GM20431 (cell line): Measurements from ENCODE around the gene KY.

Source experiments
- in situ Hi-C: fragments of 300-500 bp; cut with MseI, MboI; formaldehyde crosslinking; loops from one replicate; pipeline ENCODE4 v1.15.0; 2020; ENCODE audit warnings: low sequenced_read_pairs; ENCODE audit not compliant: unreplicated experiment

Gene KY

GRCh38 chr3:134649106-134649705, 1.6 kb downstream of the KY start:
- in situ Hi-C loops, result no loop called here

GRCh38 chr3:134647902-134648760, 2.7 kb downstream of the KY start:
- in situ Hi-C loops, result no loop called here

GRCh38 chr3:134646086-134646485, 4.7 kb downstream of the KY start:
- in situ Hi-C loops, result no loop called here

- in situ Hi-C loops, result no loop called here
Observed at GRCh38 chr3:134645515-134645914, 5.3 kb downstream of the KY start.

GRCh38 chr3:134644731-134645514, 5.9 kb downstream of the KY start:
- in situ Hi-C loops, result no loop called here

- in situ Hi-C loops, result no loop called here
Observed at GRCh38 chr3:134643150-134643675, 7.6 kb downstream of the KY start.

- in situ Hi-C loops, result no loop called here
Observed at GRCh38 chr3:134642445-134643149, 8.2 kb downstream of the KY start.

- in situ Hi-C loops, result no loop called here
Observed at GRCh38 chr3:134641671-134642300, 9.0 kb downstream of the KY start.

- in situ Hi-C loops, result no loop called here
Observed at GRCh38 chr3:134640872-134641470, 9.9 kb downstream of the KY start.

GRCh38 chr3:134640378-134640777, 10.4 kb downstream of the KY start:
- in situ Hi-C loops, result no loop called here

GRCh38 chr3:134638385-134639030, 12.3 kb downstream of the KY start:
- in situ Hi-C loops, result no loop called here

- in situ Hi-C loops, result no loop called here
Observed at GRCh38 chr3:134636406-134636805, 14.4 kb downstream of the KY start.

GRCh38 chr3:134630506-134630905, 20.3 kb downstream of the KY start:
- in situ Hi-C loops, result no loop called here

- in situ Hi-C loops, result no loop called here
Observed at GRCh38 chr3:134628884-134629283, 21.9 kb downstream of the KY start.

- in situ Hi-C loops, result no loop called here
Observed at GRCh38 chr3:134627831-134628230, 23.0 kb downstream of the KY start.

- in situ Hi-C loops, result no loop called here
Observed at GRCh38 chr3:134625885-134626741, 24.7 kb downstream of the KY start.

- in situ Hi-C loops, result no loop called here
Observed at GRCh38 chr3:134625462-134625861, 25.4 kb downstream of the KY start.
